Ramos (cell line): Measurements from ENCODE around the gene GTF2IRD1.
"Not testable (repeated sequence)": the region's sequence is repeated elsewhere in the genome, so short reads cannot be mapped to it uniquely, and the experiment has no call there.

ENCODE experiments used
- in situ Hi-C: fragments of 300-500 bp; cut with MboI; formaldehyde crosslinking; loops from one replicate; pipeline ENCODE4 v1.14.3; 2022; ENCODE audit warnings: low sequenced_read_pairs; ENCODE audit not compliant: unreplicated experiment

GTF2IRD1 gene

DNA sequence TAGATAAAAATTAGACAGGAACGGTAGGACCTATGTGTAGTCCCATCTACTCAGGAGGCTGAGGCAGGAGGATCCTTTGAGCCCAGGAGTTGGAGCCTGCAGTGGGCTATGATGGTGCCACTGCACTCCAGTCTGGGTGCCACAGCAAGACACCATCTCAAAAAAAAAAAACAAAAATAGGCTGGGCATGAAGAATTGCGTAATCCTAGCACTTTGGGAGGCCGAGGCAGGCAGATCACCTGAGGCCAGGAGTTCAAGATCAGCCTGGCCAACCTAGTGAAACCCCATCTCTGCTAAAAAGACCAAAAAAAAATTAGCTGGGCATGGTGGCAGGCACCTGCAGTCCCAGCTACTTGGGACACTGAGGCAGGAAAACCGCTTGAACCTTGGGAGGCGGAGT lies 88.2 kb downstream of the GTF2IRD1 start:
- in situ Hi-C loops, result not testable (repeated sequence)

DNA sequence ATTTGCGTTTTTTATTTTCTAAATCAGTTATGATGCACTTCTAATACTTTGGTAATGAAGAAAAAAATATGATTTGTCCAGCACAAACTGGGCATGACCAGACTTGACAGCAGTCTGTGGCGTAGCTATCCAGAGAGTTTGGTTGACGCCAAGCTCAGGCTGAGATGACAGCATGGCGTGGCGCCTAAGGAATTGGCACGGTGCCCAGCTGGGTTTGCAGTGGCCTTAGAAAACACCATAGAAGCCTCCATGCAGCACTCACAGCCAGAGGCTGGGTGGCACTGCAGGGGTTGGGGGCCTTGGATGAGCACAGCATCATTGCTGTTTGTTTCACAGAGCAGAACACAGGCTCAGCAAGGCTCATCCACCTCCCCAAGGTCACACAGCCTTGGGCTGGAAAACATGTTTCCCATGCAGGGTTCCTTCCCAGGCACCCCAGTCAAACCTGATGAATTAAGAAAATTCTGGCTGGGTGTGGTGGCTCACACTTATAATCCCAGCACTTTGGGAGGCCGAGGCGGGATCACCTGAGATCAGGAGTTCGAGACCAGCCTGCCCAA lies 88.9 kb downstream of the GTF2IRD1 start:
- in situ Hi-C loops, result no loop called here

DNA sequence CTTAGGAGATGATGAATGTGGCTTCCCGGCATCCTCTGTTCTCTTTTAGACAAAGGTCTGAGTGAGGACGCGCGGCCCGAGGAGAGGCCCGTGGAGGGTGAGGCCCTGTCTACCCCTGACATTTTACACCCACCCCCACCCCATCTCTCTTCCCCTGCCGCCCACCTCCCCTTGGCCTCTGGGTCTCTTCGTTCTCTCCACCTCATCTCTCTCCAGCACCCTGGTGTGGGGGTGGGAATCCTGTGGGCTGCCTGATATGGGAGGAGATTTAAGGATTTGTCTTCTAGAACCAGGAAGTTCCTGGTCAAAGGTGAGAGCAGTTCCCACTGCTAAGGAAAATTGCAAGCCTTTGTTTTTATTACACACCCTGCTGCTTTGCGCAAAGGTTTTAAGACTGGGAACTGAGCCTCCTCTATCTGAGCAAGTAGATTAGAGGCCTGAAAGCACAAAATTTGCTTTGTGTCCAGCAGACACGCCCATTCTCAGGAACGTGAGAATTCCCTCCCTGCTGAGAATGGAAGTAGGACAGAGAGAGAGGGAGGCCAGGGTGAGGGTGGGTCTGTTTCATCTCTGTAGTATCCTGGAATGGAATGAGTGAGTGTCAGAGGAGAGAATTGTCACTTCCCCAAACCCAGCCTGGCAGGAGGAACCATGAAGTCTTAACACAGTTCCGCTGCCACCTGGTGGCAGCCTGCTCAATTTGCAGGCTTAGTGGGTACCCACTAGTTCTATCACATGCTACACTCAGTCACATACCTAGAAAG lies 91.2 kb downstream of the GTF2IRD1 start:
- in situ Hi-C loops, result no loop called here

DNA sequence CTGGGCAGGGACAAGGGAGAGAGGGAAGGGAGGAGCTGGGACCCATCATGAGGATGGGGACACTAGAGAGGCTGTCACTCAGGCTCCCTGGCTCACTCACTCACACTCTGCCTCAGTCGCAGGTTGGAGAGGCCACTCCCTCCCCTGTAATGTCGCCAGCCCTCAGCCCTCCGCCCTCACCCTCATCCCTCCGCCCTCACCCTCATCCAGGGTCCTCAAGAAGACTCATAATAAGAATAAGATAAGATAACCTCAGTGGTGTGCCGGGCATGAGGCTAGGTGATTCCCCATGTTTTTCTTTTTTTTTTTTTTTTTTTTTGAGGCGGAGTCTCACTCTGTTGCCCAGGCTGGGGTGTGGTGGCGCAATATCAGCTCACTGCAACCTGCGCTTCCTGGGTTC lies 92.2 kb downstream of the GTF2IRD1 start:
- in situ Hi-C loops, result no loop called here

DNA sequence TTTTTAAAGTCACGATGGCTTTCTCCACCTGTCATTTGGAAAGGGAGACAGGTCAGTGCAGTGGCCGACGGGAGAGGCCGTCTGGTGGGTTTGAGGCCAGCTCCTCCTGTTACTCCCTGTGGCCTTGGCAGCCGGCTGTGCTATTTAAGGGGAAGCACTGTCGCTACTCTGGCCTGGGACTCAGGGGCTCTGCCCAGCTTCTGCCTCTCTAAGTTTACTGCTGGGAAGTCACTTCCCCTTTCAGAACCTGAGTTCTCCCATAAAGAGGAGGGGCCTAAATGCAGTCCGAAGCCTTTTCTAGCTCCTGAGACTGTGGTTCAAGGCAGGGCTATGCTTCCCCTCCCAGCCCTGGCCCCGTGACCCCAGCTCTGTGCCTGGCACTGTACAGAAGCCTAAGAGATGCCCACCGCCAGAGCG lies 99.9 kb downstream of the GTF2IRD1 start:
- in situ Hi-C loops, result loop anchor here (25.0 kb wide), 1 partner anchor 516 kb away; the partner anchor contains the start of gene ELN

DNA sequence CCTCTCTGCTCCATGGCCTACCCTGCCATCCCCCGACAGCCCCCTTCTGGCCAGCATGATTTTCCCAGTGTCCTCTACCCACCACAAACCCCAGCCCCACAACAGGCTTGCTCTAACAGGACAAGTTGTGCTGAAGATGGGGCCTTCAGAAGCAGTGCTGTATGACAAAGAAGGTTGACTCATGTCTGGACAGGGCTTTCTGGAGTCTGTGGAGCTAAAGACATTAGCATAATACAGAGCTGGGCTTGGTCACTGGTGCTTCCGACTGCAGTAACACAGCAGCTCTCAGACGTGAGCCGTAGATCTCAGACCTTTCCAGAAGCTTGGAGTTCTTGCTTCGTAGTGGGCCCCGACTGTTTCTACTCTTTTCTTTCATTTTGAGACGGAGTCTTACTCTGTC lies 100.5 kb downstream of the GTF2IRD1 start:
- in situ Hi-C loops, result loop anchor here (25.0 kb wide), 1 partner anchor 517 kb away; the partner anchor contains the start of gene ELN

DNA sequence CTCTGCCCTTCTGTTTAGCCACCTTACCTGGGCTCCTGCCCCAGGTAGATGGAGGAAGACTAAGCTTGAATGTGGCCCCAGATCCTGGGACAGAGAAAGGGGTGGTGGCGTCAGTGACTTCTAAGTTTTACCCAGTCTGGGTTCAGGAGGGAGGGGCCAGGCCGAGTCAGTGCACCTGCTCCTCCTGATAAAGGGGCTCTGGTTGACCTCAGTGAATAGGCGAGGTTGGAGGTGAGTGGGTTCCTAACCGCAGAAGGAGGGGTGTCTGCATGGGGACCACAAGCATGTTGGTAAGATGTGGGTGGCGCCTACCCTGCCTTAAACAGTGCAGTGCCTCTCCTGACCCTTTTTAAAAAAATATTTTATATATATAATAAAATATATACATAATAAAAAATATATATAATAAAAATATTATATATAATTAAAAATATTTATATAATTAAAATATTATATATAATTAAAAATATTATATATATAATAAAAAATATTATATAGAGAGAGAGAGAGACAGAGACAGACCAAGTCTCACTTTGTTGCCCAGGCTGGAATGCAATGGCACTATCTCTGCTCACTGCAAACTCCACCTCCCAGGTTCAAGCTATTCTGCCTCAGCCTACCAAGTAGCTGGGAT lies 106.5 kb downstream of the GTF2IRD1 start:
- in situ Hi-C loops, result loop anchor here (10.0 to 25.0 kb wide), 2 partner anchors 115 to 523 kb away; partner anchors contain the start of gene ELN

DNA sequence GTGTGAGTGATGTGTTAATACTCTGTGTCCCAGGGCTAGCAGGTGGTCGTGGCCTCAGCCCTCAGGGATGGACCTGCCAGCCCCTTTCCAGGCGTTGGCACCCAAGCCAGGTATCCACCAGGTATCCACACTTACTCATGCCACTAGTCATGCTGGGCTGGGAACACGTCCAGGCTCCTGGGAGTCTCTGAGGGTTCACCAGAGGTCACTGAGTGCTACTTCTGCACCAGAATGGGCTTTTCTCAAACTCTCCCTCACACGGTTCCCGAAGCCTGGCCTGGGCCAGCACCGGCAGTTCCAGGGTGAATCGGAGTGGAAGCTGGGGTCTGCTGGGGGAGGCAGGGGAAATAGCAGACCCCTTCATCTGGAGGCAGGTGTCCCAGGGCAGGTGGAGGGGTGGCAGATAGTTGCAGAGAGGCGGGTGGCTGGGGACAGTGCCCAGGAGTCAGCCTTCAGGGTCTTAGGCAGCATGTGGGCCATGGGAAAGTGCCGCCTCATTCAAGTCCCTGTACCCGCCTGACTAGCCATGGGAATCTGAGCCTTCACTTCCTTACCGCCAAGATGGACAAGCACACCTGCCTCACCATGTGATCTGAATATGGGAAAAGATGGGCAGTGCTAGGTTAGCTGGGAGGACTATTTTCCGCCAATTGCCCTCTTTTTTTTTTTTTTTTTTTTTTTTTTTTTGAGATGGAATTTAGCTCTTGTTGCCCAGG lies 108.3 kb downstream of the GTF2IRD1 start:
- in situ Hi-C loops, result loop anchor here (10.0 to 25.0 kb wide), 2 partner anchors 117 to 525 kb away; partner anchors contain the start of gene ELN

DNA sequence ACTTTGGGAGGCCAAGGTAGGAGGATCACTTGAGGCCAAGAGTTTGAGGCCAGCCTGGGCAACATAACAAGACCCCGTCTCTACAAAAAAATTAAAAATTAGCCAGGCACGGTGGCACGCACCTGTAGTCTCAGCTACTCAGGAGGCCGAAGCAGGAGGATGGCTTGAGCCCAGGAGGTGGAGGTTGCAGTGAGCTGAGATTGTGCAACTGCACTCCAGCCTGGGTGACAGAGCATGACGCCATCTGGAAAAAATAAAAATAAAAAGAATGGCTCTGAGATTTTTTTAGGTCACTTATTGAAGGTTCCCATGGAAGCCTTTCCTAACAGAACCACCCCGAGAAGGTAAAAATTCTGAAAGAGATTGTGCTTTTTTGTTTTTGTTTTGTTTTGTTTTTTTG lies 109.9 kb downstream of the GTF2IRD1 start:
- in situ Hi-C loops, result loop anchor here (10.0 to 25.0 kb wide), 2 partner anchors 119 to 526 kb away; partner anchors contain the start of gene ELN

DNA sequence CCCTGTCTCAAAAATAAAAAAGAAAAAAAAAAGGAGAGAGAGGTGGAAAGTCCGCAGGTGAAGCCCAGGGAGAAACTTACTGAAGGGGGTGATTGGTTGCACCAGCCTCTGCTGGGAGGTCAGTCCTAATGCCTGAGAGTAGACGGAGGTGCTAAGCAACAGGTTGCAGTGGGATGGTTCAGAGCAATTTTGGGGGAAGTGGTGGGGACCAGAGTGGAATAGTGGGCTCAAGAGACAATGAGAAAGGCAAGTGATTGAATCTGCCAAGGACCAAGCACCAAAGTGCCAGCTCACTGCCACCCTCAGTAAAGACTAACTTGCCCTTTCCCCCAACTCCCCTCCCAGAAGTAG lies 113.6 kb downstream of the GTF2IRD1 start:
- in situ Hi-C loops, result loop anchor here (10.0 to 25.0 kb wide), 2 partner anchors 122 to 530 kb away; partner anchors contain the start of gene ELN

DNA sequence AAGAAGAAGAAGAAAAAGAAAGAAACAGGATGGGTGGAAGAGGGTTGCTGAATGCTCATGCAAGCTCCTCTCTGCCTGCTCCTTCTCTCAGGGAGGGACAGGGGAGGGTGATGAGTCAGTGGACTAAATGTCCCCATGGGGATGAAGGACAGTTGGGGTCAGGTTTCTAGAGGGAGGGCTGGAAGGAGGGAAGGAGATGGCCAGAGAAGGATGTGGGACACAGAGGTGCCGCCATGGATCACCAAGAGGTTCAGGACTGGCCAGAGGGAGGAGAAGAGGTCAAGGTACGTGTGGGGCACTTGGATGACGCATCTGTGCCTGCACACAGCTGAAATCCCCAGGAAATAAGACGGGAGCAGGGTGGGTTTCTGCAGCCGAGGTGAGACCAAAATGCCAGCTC lies 115.0 kb downstream of the GTF2IRD1 start:
- in situ Hi-C loops, result loop anchor here (10.0 to 25.0 kb wide), 2 partner anchors 124 to 531 kb away; partner anchors contain the start of gene ELN

DNA sequence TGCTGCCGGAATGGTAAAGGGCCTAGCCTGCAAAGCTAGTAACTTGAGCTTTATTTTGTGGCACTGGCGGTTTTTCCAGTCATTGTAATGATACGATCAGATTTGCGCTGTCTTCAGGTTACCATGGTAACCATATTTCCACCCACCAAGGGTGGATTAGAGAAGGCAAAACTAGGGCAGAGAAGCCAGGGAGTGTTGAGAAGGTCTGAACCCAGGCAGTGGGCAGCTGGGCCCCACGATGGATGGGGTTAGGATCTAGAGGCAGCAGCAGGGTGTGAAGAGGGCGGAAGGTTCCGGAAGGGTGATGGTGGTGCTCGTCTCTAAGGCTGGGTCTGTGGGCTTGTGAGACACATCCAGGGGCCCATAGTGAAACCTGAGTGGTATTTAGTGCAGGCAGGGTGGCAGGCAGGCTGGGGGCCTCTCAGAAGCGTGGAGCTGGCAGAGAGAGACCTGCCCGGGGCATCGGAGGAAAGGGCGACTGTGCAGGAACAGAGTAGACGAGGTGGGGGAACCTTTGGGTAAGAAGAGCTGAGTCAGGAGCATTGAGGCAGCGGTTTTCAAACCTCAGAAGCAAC lies 115.9 kb downstream of the GTF2IRD1 start:
- in situ Hi-C loops, result loop anchor here (10.0 to 25.0 kb wide), 2 partner anchors 125 to 532 kb away; partner anchors contain the start of gene ELN

DNA sequence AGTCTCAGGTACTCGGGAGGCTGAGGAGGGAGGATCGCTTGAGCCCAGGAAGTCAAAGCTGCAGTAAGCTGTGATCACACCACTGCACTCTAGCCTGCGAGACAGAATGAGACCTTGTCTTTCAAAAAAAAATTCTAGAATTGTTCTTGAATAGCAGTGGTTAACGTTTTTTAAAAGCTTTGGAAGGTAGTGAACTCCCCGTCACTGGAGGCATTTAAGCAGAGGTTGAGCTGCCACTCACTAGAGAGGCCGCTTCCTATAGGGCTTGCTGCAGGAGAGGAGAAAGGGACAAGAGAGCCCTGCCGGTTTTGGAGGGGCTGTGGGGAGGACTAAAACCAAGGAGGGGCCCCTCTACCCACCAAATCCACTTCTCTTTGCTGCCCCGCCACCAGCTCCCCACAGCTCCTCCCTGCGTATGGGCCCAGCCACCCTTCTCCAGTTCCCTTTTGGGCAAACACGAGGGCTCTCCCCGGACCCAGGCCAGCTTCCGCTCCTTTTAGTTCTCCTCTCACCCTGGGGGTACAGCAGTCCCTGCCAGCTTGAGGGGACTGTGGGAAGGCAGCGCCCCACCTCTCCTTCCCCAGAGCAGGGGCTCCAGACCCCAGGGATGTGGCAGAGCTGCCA lies 116.9 kb downstream of the GTF2IRD1 start:
- in situ Hi-C loops, result loop anchor here (25.0 kb wide), 1 partner anchor 533 kb away; the partner anchor contains the start of gene ELN

DNA sequence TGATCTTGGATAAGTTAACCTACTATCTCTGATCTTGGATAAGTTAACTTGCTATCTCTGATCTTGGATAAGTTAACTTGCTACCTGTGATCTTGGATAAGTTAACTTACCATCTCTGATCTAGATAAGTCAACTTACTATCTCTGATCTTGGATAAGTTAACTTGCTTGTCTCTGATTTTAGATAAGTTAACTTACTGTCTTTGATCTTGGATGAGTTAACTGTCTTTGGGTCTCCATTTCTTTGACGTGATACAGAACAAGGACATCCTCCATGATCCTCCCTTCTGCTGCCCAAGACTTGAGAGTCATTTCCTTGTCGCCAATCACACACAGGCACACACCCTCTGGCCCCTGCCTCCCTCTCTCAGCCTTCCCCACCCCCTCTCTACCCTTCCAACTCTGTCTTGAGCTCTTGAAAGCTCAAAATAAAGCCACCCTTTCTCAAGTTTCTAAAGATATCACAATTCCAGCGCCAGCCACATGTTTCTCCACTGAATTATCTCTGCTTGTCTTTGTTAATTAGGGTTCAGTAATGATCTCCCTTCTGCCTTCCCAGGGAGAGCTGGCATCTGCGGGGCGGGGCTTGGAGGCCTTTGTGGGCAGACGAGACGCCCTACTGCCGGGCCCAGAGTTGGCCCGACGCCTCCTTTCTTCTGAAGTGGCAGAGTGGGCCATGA lies 118.7 kb downstream of the GTF2IRD1 start:
- in situ Hi-C loops, result loop anchor here (25.0 kb wide), 1 partner anchor 535 kb away; the partner anchor contains the start of gene ELN

DNA sequence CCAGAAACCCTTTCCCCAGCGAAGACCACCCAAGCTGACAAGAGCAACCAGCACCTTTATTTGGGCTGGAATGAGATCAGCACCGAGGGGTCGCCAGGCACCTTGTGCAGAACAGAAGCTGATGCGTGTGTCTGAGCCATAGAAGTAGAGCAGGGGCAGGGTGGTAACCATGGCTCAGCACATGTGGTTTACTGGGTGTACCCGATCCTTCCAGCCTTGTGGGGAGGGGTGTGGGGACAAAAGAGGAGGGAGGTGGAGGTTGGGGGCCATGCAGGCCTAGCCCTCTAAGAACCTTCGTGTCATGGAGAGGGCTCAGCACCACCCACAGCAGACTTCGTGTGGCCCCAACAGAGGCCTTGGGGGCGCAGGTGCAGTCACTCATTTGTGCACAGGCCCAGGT lies 119.8 kb downstream of the GTF2IRD1 start:
- in situ Hi-C loops, result loop anchor here (25.0 kb wide), 1 partner anchor 536 kb away; the partner anchor contains the start of gene ELN

DNA sequence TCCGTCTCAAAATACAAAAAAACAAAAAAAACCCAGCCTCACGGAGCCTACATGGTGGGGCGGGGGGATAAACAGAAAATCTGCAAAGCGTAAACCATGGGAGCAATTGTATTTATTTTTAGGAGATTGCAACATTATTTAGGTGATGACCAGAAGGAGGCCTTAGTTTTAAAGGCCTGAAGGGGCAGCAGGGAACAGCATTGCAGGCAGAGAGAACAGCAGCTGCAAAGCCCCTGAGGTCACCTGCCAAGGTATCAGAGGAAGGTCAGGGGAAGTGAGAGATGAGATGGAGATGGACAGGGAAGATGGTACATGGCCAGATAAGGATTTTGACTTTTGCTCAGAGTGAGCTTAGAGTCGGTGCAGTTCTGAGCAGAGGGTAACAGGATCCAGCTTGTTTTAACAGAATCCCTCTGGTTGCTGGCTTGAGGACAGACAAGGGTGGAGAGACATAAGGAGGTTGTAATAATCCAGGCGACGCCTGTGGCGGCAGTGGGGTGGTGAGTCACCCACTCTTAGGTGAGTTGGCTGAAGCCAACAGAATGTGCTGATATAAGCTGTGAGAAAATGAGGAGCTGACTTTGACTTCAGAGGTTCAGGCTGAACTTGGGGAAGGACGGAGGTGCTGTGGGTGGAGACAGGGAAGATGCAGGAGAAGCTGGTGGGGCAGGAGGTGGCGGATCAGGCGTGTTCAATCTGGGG lies 121.5 kb downstream of the GTF2IRD1 start:
- in situ Hi-C loops, result no loop called here

DNA sequence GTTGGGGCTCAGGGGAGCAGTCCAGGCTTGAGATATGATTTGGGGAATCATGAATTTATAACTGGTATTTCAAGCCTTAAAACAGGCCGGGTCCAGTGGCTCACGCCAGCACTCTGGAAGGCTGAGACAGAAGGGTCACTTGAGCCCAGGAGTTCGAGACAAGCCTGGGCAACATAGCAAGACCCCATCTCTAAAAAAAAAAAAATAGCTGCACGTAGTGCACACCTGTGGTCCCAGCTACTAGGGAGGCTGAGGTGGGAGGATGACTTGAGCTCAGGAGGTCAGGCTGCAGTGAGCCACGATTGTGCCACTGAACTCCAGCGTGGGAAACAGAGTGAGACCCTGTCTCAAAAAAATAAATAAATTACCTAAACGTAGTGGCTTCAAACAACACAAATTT lies 122.1 kb downstream of the GTF2IRD1 start:
- in situ Hi-C loops, result no loop called here
